ENCODE measurements around the gene CACNA1C. TPM values are rescaled to one million over a fixed set of nuclear protein-coding genes. Genes with fewer than 3 reads are reported as not detected.

The CACNA1C gene
- total and polyA plus RNA-seq, 10 of the 15 experiments (the other 5 are each of a cell fraction or from before 2014, with no cell fraction given): under 0.01 to 0.15 (median 0.09) TPM; not detected in 5

DNA sequence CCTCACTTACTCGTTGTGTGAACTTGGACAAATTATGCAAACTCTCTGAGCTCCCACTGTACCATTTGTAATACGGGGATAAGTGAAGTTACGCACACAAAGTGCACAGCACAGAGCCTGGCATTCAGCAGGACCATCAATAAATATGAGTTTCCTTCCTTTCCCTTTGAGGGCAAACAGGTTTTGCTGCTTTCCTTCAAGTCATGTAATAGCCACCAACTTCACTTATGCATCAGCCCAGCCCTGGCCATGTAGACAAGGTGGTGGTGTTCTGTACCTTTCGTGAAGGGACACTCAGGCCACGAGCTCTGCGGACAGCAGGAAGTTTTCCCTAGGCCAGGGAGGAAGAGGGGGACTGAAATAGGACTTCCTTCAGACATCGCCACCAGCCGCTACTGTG lies 272.7 kb downstream of the CACNA1C start:
- ChIA-PET CTCF (no interaction called here), SMC1A (ENCODE audit: uncharacterized antibody, unreplicated experiment) (no interaction called here), RAD21 (ENCODE audit: unreplicated experiment) (no interaction called here), POLR2A (no interaction called here)
- intact Hi-C loops (cut with micrococcal nuclease; ENCODE audit: unreplicated experiment): no loop called here
- H3K9ac ChIP-seq (ENCODE audit: control insufficient read depth, insufficient read depth, low read length): no peak overlapping the region
- WGBS (ENCODE audit: insufficient coverage, insufficient replicate concordance, low lambda C conversion rate, missing lambda C conversion rate): 17% methylated on average over 8 of the region's 8 CpGs
- H3K36me3 ChIP-seq (ENCODE audit: control insufficient read depth in 2 of 2, insufficient read depth in 2 of 2, low read length in 1 of 2): no peaks in the 10 kb centered on the region
- no peaks in the 10 kb centered on the region for H3K79me2 ChIP-seq (ENCODE audit: control insufficient read depth, insufficient read depth, low read length)
- no peak overlapping the region for H3K4me2 ChIP-seq (ENCODE audit: control insufficient read depth, insufficient read depth)
- BruUV-seq (replicated peaks): no TSS peak
- in situ Hi-C loops (cut with MboI): no loop called here
- H2AFZ ChIP-seq (ENCODE audit: control insufficient read depth, low read depth, low read length): no peak overlapping the region
- H3K4me1 ChIP-seq (ENCODE audit: control insufficient read depth, insufficient read depth, low read length): no peaks in the 10 kb centered on the region
- peaks cover 2 to 4% of the 10 kb centered on the region in 2 experiments; a peak in 2 of 4 replicates for H3K27me3 ChIP-seq (replicated peaks in 1 of 2; ENCODE audit: control insufficient read depth in 2 of 2, insufficient read depth in 2 of 2, low read length in 1 of 2)
- no peak overlapping the region for H3K27ac ChIP-seq (ENCODE audit: control insufficient read depth, insufficient read depth)
- DNase-seq (ENCODE audit: low read depth, low spot score) (no peak), ATAC-seq (no peak), FAIRE-seq (no peak)
- H4K20me1 ChIP-seq (ENCODE audit: control insufficient read depth, insufficient read depth): no peaks in the 10 kb centered on the region
- no peak overlapping the region for H3K4me3 ChIP-seq
- no peaks in the 10 kb centered on the region; the same call in 2 of the 3 replicates for H3K9me3 ChIP-seq (replicated peaks; ENCODE audit: control insufficient read depth, insufficient read depth, low read length)
- TF ChIP-seq NFXL1 (IDR thresholded peaks at IDR 0.05; ENCODE audit: borderline replicate concordance) (no peak), TCF7 (IDR thresholded peaks at IDR 0.05; ENCODE audit: borderline replicate concordance) (no peak), HDAC6 (IDR thresholded peaks at IDR 0.05; ENCODE audit: unreplicated experiment) (no peak), ZNF24 (IDR thresholded peaks at IDR 0.05) (no peak), EP300 (IDR thresholded peaks at IDR 0.05; ENCODE audit: borderline replicate concordance in 1 of 2, control insufficient read depth in 1 of 2, low read depth in 2 of 2, low read length in 2 of 2) (no peak), ZNF622 (IDR thresholded peaks at IDR 0.05) (no peak), PAX8 (IDR thresholded peaks at IDR 0.05) (no peak), SP1 (IDR thresholded peaks at IDR 0.05; ENCODE audit: low read depth, low read length) (no peak)
- TF ChIP-seq, protein P1, sequence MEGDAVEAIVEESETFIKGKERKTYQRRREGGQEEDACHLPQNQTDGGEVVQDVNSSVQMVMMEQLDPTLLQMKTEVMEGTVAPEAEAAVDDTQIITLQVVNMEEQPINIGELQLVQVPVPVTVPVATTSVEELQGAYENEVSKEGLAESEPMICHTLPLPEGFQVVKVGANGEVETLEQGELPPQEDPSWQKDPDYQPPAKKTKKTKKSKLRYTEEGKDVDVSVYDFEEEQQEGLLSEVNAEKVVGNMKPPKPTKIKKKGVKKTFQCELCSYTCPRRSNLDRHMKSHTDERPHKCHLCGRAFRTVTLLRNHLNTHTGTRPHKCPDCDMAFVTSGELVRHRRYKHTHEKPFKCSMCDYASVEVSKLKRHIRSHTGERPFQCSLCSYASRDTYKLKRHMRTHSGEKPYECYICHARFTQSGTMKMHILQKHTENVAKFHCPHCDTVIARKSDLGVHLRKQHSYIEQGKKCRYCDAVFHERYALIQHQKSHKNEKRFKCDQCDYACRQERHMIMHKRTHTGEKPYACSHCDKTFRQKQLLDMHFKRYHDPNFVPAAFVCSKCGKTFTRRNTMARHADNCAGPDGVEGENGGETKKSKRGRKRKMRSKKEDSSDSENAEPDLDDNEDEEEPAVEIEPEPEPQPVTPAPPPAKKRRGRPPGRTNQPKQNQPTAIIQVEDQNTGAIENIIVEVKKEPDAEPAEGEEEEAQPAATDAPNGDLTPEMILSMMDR (IDR thresholded peaks at IDR 0.05 in 2 of 3, conservative IDR thresholded peaks at IDR 0.05 in 1 of 3; ENCODE audit: control insufficient read depth in 2 of 3, extremely low read depth in 1 of 3, insufficient read depth in 1 of 3, low read depth in 3 of 3, low read length in 3 of 3): no peak
- TF ChIP-seq, protein P2, sequence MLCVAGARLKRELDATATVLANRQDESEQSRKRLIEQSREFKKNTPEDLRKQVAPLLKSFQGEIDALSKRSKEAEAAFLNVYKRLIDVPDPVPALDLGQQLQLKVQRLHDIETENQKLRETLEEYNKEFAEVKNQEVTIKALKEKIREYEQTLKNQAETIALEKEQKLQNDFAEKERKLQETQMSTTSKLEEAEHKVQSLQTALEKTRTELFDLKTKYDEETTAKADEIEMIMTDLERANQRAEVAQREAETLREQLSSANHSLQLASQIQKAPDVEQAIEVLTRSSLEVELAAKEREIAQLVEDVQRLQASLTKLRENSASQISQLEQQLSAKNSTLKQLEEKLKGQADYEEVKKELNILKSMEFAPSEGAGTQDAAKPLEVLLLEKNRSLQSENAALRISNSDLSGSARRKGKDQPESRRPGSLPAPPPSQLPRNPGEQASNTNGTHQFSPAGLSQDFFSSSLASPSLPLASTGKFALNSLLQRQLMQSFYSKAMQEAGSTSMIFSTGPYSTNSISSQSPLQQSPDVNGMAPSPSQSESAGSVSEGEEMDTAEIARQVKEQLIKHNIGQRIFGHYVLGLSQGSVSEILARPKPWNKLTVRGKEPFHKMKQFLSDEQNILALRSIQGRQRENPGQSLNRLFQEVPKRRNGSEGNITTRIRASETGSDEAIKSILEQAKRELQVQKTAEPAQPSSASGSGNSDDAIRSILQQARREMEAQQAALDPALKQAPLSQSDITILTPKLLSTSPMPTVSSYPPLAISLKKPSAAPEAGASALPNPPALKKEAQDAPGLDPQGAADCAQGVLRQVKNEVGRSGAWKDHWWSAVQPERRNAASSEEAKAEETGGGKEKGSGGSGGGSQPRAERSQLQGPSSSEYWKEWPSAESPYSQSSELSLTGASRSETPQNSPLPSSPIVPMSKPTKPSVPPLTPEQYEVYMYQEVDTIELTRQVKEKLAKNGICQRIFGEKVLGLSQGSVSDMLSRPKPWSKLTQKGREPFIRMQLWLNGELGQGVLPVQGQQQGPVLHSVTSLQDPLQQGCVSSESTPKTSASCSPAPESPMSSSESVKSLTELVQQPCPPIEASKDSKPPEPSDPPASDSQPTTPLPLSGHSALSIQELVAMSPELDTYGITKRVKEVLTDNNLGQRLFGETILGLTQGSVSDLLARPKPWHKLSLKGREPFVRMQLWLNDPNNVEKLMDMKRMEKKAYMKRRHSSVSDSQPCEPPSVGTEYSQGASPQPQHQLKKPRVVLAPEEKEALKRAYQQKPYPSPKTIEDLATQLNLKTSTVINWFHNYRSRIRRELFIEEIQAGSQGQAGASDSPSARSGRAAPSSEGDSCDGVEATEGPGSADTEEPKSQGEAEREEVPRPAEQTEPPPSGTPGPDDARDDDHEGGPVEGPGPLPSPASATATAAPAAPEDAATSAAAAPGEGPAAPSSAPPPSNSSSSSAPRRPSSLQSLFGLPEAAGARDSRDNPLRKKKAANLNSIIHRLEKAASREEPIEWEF (IDR thresholded peaks at IDR 0.05; ENCODE audit: insufficient replicate concordance, low read depth, low read length): no peak
- TF ChIP-seq, protein P3, sequence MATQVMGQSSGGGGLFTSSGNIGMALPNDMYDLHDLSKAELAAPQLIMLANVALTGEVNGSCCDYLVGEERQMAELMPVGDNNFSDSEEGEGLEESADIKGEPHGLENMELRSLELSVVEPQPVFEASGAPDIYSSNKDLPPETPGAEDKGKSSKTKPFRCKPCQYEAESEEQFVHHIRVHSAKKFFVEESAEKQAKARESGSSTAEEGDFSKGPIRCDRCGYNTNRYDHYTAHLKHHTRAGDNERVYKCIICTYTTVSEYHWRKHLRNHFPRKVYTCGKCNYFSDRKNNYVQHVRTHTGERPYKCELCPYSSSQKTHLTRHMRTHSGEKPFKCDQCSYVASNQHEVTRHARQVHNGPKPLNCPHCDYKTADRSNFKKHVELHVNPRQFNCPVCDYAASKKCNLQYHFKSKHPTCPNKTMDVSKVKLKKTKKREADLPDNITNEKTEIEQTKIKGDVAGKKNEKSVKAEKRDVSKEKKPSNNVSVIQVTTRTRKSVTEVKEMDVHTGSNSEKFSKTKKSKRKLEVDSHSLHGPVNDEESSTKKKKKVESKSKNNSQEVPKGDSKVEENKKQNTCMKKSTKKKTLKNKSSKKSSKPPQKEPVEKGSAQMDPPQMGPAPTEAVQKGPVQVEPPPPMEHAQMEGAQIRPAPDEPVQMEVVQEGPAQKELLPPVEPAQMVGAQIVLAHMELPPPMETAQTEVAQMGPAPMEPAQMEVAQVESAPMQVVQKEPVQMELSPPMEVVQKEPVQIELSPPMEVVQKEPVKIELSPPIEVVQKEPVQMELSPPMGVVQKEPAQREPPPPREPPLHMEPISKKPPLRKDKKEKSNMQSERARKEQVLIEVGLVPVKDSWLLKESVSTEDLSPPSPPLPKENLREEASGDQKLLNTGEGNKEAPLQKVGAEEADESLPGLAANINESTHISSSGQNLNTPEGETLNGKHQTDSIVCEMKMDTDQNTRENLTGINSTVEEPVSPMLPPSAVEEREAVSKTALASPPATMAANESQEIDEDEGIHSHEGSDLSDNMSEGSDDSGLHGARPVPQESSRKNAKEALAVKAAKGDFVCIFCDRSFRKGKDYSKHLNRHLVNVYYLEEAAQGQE (IDR thresholded peaks at IDR 0.05; ENCODE audit: low read depth, low read length): no peak

Data from GM12878 (cell line).